NOMO-1 (cell line): ENCODE results near the gene HUNK.
A peak's percentile ranks its signal among the peaks of the same experiment; 100 is the strongest.

Source experiments
- DNase-seq, 2 experiments: peaks; one replicate each; lab custom pipeline; 2025; ENCODE audit not compliant: unreplicated experiment in 2 of 2; lab: John Stamatoyannopoulos, UW

HUNK gene

DNA sequence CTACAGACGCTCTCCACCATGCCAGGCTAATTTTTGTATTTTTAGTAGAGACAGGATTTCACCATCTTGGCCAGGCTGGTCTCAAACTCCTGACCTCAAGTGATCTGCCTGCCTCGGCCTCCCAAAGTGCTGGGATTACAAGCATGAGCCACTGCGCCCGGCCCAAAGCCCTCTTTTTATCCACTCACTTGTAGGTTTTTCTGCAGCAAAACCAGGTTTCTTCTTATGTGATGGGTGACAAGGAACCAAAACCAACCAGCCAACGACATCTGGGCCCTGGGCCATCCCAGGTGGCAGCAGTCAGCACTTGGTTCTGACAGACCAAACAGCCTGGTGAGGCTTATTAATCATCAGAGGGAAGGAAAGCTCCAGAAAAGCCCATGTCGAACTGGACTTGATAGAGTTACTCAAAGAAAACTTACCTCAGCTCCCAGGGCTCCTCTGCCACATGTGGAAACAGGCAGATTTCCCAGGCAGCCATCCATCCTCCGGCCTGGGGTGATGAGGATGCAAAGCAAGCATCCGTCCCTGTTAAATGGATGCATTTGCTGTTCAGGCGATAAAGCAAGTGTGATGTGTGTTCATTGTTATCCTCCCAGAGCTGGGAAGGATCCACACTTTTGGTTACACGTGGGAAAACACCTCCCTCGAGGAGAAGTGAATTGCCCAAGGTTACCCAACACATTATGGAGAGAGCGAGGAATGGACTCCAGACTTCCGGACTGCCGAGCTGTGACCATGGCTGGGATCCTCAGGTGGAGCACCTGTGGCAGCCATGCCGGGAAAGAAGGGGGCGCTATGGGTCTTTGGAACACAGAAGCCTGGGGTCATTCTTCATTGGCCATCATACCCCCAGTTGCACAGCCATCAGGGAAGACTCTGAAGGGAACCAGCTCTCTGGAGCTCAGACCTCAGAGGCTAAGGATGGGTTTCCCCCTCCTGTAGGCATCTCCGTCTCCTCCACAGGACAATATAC is 118.8 kb downstream of the HUNK start:
- DNase-seq, result no peak

GRCh38 chr21:31992391-31992790 is 119.6 kb downstream of the HUNK start:
- DNase-seq, result no peak

GRCh38 chr21:31993826-31994825 is 121.3 kb downstream of the HUNK start:
- no peak for DNase-seq

DNA sequence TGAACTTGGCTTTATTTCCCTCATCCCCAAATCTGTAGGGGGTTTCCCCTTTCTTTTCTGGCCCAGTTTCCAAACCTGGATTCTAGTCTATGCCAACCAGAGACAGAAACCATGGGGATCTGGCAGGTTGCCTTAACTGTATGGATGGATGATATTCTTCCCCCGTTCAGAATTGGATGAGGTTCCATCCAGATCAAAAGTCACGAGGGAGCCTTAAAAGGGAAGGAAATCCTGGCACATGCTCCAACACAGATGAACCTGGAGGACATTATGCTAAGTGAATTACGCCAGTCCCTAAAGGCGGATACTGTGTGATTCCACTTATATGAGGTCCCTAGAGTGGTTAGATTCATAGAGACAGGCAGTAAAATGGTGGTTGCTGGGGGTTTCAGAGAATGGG is 124.4 kb downstream of the HUNK start:
- no peak for DNase-seq

- no peak for DNase-seq
Observed at GRCh38 chr21:31999810-32000468, 127.1 kb downstream of the HUNK start.

DNA sequence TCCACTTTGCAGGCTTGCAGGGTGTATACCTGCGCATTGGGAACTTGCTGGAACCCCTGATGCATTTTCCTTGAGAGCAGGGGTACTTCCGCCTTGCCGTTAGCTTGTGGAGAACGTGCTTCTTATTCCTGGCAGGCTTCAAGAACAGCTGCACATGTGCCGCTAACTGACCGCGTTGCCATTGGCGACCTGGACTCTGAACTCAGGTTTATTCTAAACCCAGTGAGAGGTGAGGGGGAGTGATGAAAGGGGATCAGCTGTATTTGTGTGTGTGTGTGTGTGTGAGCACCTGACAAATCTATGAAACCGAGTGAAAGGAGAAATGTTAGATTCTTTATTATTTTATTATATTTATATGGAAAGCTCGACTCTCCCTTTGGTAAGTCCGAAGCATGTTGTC is 128.6 kb downstream of the HUNK start:
- no peak for DNase-seq

DNA sequence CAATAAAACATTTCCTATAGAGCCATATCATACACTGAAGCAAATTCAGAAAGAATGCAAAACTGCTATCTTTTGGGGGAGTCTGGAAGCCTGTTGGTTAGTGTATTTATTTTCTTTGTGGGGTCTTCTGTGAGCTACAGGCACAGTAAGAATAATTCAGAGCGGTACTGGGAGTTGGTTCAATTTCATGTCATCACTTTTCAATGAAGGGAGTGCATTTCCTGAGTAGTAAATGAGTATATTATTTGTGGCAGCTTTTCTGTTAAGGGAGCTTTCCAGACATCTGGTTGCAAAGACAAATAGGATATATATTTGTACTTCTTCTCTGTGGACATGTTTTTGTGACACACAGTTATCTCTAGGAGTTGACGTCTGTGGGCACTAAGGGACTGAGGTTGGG is 130.6 kb downstream of the HUNK start:
- DNase-seq, result no peak

DNA sequence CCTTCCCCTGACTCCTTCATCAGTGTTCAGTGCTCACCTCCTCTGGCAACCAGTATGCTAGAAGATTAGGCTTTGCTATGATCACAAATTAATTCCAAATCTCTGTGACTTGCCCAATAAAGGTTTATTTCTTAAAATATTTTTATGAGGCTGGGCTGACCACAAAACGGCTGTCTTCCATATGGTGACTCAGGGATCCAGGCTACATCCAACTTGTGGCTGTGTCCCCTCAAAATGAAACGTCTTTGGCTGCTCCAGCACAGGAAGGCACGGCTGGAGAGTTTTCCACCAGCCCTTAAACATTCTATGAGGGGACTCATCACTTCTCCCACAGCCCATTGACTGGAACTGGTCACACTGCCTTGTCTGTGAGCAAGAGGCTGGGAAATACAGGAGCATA is 131.5 kb downstream of the HUNK start:
- no peak for DNase-seq

GRCh38 chr21:32007456-32007855 is 134.6 kb downstream of the HUNK start:
- no peak for DNase-seq

DNA sequence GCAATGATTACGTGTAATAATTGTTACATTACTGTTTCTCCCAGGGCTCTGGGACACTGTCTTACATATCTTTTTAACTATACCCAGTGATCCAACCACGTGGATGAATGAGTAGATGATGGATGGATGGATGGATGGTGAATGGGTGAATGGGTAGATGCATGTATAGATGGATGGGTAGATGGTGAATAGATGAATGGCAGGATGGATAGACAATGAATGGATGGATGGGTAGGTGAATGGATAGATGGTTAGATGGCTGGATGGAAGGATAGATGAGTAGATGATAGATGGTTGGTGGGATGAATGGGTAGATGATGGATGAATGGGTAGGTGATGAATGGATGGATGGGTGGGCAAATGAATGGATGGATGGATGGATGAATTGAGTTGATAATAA is 135.9 kb downstream of the HUNK start:
- no peak for DNase-seq

GRCh38 chr21:32009263-32009662 is 136.4 kb downstream of the HUNK start:
- DNase-seq, result no peak

DNA sequence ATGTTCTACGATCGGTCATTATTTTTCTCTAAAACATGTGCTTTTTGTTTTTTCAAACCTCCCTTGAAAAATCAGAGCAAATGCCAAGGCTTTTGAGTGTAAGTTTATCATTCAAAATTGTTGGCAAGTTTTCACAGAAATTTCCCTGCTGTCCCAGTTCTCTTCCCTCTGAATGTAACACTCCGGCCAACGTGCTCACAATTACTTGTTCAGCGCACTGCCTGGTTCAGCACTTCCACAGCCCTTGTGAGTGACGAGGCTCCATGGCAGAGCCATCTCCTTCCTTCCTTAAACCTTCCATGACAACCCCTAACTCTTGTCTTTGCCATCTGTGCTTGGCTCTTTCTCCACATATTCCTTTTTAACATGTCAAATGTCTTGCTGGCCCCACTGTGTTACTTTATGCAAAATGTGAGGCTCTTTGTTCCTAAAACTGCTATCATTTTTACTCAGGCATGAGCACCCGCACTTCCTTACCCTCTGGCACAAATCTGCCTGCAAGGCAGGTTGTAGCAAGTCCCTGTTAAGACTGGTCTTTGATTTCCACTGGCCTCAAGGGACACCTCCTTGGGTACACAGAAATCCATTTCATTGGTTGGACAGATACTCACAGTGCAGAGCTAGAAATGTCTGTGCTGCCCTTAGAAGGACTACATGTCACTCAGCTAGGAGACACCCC is 142.8 kb downstream of the HUNK start:
- DNase-seq, result no peak

GRCh38 chr21:32018381-32018780 is 145.6 kb downstream of the HUNK start:
- no peak for DNase-seq

GRCh38 chr21:32020564-32020963 is 147.7 kb downstream of the HUNK start:
- no peak for DNase-seq

GRCh38 chr21:32021319-32021994 is 148.6 kb downstream of the HUNK start:
- no peak for DNase-seq

GRCh38 chr21:32022146-32022545 is 149.3 kb downstream of the HUNK start:
- peak; percentile 42 to 86 for DNase-seq

DNA sequence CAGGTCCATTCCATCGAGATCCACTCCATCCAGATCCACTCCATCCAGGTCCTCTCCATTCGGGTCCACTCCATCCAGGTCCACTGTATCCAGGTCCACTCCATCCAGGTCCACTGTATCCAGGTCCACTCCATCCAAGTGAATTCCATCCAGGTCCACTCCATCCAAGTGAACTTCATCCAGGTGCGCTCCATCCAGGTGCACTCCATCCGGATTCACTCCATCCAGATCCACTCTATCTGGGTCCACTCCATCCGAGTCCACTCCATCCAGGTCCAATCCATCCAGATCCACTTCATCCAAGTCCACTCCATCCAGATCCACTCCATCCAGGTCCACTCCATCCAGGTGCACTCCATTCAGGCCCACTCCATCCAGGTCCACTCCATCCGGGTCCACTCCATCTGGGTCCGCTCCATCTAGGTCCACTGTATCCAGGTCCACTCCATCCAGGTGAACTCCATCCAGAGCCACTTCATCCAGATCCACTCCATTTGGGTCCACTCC is 157.4 kb downstream of the HUNK start:
- no peak for DNase-seq

DNA sequence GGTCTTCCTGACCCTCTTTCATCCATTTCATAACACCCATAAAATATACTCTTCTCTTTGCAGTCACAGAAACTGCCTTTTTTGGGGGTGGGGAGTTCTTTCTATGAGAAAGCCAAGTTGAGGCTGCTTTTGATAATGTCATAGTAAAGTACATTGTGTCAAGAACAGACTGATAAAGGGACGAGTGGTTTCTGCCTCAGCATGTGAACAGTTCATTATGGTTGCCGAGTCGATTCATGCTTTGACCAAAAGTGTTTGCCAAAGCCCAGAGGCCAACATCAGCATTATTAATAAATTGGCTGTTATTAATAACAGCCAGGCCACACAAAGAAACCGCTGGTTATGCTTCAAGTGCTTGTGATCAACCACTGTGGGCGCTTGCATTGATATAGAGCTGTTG is 162.0 kb downstream of the HUNK start:
- no peak for DNase-seq

DNA sequence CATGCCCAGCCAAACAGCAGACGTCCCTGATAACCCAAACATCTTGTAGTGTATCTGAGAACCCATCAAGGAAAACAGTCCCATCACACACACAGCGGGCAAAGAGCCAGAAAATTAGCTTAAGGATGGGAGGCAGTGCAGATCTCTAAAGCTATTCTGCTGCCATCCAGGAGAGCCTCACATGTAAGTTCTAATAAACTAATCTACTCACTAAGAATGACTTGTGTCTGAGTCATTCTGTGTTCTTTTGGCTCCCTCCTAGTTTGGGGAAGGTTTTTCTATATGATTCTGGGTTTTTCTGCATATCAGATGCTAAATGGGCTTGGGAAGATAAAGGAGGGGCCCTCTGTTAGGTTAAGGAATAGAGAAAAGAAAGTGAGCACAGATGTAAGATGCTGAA is 162.8 kb downstream of the HUNK start:
- DNase-seq, result no peak

GRCh38 chr21:32036756-32037155 is 163.9 kb downstream of the HUNK start:
- no peak for DNase-seq
